ENCODE results near the gene USP36.

DNA sequence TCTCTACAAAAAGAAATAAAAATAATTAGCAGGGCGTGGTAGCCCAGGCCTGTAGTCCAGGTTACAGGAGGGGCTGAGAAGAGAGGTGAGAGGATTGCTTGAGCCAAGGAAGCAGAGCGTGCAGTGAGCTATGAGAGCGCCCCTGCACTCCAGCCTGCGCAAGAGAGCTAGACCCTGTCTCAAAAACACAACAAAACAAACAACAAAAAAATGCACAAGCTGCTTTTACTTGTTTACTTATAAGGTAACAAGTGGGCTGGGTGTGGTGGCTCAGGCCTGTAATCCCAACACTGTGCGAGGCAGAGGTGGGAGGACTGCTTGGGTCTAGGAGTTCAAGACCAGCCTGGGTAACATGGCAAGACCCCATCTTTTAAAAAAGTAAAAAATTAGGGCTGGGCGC, 60.3 kb downstream of the USP36 start:
- TF ChIP-seq, protein P1, sequence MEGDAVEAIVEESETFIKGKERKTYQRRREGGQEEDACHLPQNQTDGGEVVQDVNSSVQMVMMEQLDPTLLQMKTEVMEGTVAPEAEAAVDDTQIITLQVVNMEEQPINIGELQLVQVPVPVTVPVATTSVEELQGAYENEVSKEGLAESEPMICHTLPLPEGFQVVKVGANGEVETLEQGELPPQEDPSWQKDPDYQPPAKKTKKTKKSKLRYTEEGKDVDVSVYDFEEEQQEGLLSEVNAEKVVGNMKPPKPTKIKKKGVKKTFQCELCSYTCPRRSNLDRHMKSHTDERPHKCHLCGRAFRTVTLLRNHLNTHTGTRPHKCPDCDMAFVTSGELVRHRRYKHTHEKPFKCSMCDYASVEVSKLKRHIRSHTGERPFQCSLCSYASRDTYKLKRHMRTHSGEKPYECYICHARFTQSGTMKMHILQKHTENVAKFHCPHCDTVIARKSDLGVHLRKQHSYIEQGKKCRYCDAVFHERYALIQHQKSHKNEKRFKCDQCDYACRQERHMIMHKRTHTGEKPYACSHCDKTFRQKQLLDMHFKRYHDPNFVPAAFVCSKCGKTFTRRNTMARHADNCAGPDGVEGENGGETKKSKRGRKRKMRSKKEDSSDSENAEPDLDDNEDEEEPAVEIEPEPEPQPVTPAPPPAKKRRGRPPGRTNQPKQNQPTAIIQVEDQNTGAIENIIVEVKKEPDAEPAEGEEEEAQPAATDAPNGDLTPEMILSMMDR (IDR thresholded peaks at IDR 0.05): no peak
- TF ChIP-seq POLR2A (IDR thresholded peaks at IDR 0.05) (no peak), POLR2AphosphoS5 (IDR thresholded peaks at IDR 0.05) (no peak)

Data from breast epithelium (tissue), 3 donors.